K562 (cell line): Measurements from ENCODE around the gene DNAJC8. TPM values are rescaled to one million over a fixed set of nuclear protein-coding genes. Genes with fewer than 3 reads are reported as not detected.
A peak's percentile ranks its signal among the peaks of the same experiment; 100 is the strongest.

Experiments used
- ATAC-seq: fragments of 200-7000 bp; cut with Tn5 transposase; 3 replicates; pipeline ENCODE4 v1.9.1; 2020; ENCODE audit warnings: moderate library complexity
- BruUV-seq: library from RNA; stranded (reverse); fragments of 400-500 nt; replicated peaks from 2 replicates; lab custom pipeline; 2021; lab: Mats Ljungman, UMichigan
- CTCF ChIA-PET: fragments of 300-600 bp; formaldehyde crosslinking; extraction: SDS; loops from one replicate; lab custom pipeline; 2021; ENCODE audit warnings: low intra/inter-chr PET ratio; lab: Yijun Ruan, JAX
- POLR2A ChIA-PET: fragments of 300-600, 350-650 bp; sonication (Branson Sonifier 250); formaldehyde crosslinking; extraction: SDS; loops from one replicate; lab custom pipeline; 2021; ENCODE audit warnings: antibody characterized with exemption, inconsistent platforms; lab: Yijun Ruan, JAX
- DNase-seq, 4 experiments: peaks; one replicate each; pipeline versions ENCODE4 v3.0.0 to v3.0.0-alpha.2; 2011 to 2018; ENCODE audit warnings: low spot score in 3 of 4, mixed read lengths in 3 of 4; ENCODE audit errors: extremely low read depth in 1 of 4
- FAIRE-seq: peaks from 2 replicates; lab custom pipeline; 2011; peaks lifted over from hg19 to GRCh38; lab: Jason Lieb, UNC
- H2AFZ ChIP-seq: 2 replicates; pipeline ENCODE4 v1.6.0; 2011; ENCODE audit warnings: low read depth, low read length, control low read depth, inconsistent platforms
- H3K27ac ChIP-seq: fragments of 200-600 bp; 3 replicates; pipeline ENCODE4 v1.8.0; 2011; ENCODE audit warnings: low read depth, mild to moderate bottlenecking, control low read depth, inconsistent platforms, low read length, moderate library complexity, mixed read lengths; ENCODE audit errors: extremely low read depth
- H3K27me3 ChIP-seq, 2 experiments: fragments of 300-600 bp in 1 of 2; 2 replicates in 1 of 2; 3 replicates in 1 of 2; pipeline versions ENCODE4 v1.6.0 to v1.8.0; 2011; ENCODE audit warnings: inconsistent platforms in 2 of 2, low read length in 2 of 2, mild to moderate bottlenecking in 1 of 2, mixed read lengths in 1 of 2, moderate library complexity in 1 of 2; ENCODE audit not compliant: control insufficient read depth in 2 of 2, insufficient read depth in 2 of 2
- H3K36me3 ChIP-seq: fragments of 300-600 bp; 3 replicates; pipeline ENCODE4 v1.8.0; 2011; ENCODE audit warnings: mild to moderate bottlenecking, low read length, inconsistent platforms; ENCODE audit not compliant: control insufficient read depth, insufficient read depth
- H3K4me1 ChIP-seq, 2 experiments: fragments of 200-600 bp in 1 of 2; replicated peaks in 1 of 2; 2 replicates in 1 of 2; 3 replicates in 1 of 2; pipeline versions ENCODE4 v1.5.1 to v1.8.0; 2011; ENCODE audit warnings: inconsistent platforms in 2 of 2, low read length in 2 of 2, mild to moderate bottlenecking in 1 of 2, mixed read lengths in 1 of 2, moderate library complexity in 1 of 2; ENCODE audit not compliant: control insufficient read depth in 2 of 2, insufficient read depth in 2 of 2
- H3K4me2 ChIP-seq: 2 replicates; pipeline ENCODE4 v1.6.1; 2011; ENCODE audit warnings: low read length, control low read depth, inconsistent platforms, mixed read lengths; ENCODE audit not compliant: insufficient read depth
- H3K4me3 ChIP-seq: fragments of 200-600 bp; sonication (generic), shearing (Covaris generic); 2 replicates; pipeline ENCODE4 v1.5.1; 2016; ENCODE audit warnings: control low read depth, inconsistent platforms
- H3K79me2 ChIP-seq: fragments of 200-600 bp; 3 replicates; pipeline ENCODE4 v1.8.0; 2011; ENCODE audit warnings: low read length, inconsistent platforms; ENCODE audit not compliant: control insufficient read depth, insufficient read depth
- H3K9ac ChIP-seq, 2 experiments: 2 replicates each; pipeline versions ENCODE4 v1.6.0 to v1.6.1; 2011; ENCODE audit warnings: low read depth in 2 of 2, low read length in 2 of 2, control low read depth in 1 of 2, inconsistent platforms in 1 of 2, mild to moderate bottlenecking in 1 of 2, mixed read lengths in 1 of 2; ENCODE audit not compliant: insufficient read depth in 1 of 2
- H3K9me1 ChIP-seq: one replicate; pipeline ENCODE4 v1.6.0; 2011; ENCODE audit warnings: inconsistent platforms, mild to moderate bottlenecking, low read length, moderate library complexity; ENCODE audit not compliant: control insufficient read depth, insufficient read depth
- H3K9me3 ChIP-seq: replicated peaks from 2 replicates; pipeline ENCODE4 v1.5.1; 2011; ENCODE audit warnings: low read depth, low read length, inconsistent platforms; ENCODE audit not compliant: control insufficient read depth, insufficient read depth
- H4K20me1 ChIP-seq: replicated peaks from 2 replicates; pipeline ENCODE4 v1.6.1; 2011; ENCODE audit warnings: low read length, inconsistent platforms, mixed read lengths; ENCODE audit not compliant: control insufficient read depth, insufficient read depth
- ADNP ChIP-seq: fragments of 200-800 bp; sonication (Bioruptor generic); IDR thresholded peaks from 2 replicates; pipeline ENCODE4 v1.6.1; 2016; ENCODE audit warnings: missing genetic modification characterization, missing compliant biosample characterization
- BCOR ChIP-seq: fragments of 450-650 bp; IDR thresholded peaks from 2 replicates; pipeline ENCODE4 v1.6.1; 2016
- CEBPB ChIP-seq: fragments of 450-650 bp; IDR thresholded peaks from 2 replicates; pipeline ENCODE4 v1.6.1; 2016; ENCODE audit warnings: missing genetic modification characterization, missing compliant biosample characterization
- CEBPG ChIP-seq, 3 experiments: fragments of 200-800 bp in 1 of 3; sonication (Bioruptor generic) in 1 of 3; sonication (generic) in 1 of 3; formaldehyde crosslinking in 1 of 3; IDR thresholded peaks in 2 of 3; conservative IDR thresholded peaks in 1 of 3; 2 replicates each; pipeline versions ENCODE4 v1.6.1 to v1.8.0; 2016 to 2022; ENCODE audit warnings: missing compliant biosample characterization in 2 of 3, missing genetic modification characterization in 2 of 3, mild to moderate bottlenecking in 1 of 3, missing genetic modification reagents in 1 of 3
- KDM1A ChIP-seq, 2 experiments: fragments of 450-650 bp; IDR thresholded peaks; 2 replicates each; pipeline ENCODE4 v1.6.1; 2016; ENCODE audit warnings: mild to moderate bottlenecking in 2 of 2
- MTA1 ChIP-seq: fragments of 450-650 bp; IDR thresholded peaks from 2 replicates; pipeline ENCODE4 v1.6.1; 2017; ENCODE audit warnings: borderline replicate concordance
- NFYB ChIP-seq: IDR thresholded peaks from 2 replicates; pipeline ENCODE4 v1.6.1; 2011; ENCODE audit warnings: mild to moderate bottlenecking, moderate library complexity; ENCODE audit not compliant: insufficient read length; ENCODE audit errors: extremely low read depth
- RCOR1 ChIP-seq, 2 experiments: IDR thresholded peaks; 2 replicates each; pipeline ENCODE4 v1.6.1; 2012; ENCODE audit warnings: low read depth in 2 of 2, low read length in 2 of 2, borderline replicate concordance in 1 of 2, improper control_type of control experiment in 1 of 2
- SAFB2 ChIP-seq: fragments of 200-400 bp; formaldehyde crosslinking; IDR thresholded peaks from 2 replicates; pipeline ENCODE4 v1.6.1; 2018; ENCODE audit warnings: borderline replicate concordance, low read length, low read depth, moderate library complexity; ENCODE audit not compliant: severe bottlenecking
- SNIP1 ChIP-seq: fragments of 450-650 bp; IDR thresholded peaks from 2 replicates; pipeline ENCODE4 v1.7.1; 2017; ENCODE audit warnings: low read depth, mild to moderate bottlenecking
- ZBTB8A ChIP-seq: fragments of 450-650 bp; IDR thresholded peaks from 2 replicates; pipeline ENCODE4 v1.6.1; 2018; ENCODE audit warnings: mild to moderate bottlenecking, moderate library complexity; ENCODE audit not compliant: partially characterized antibody
- ZNF121 ChIP-seq: sonication (generic); formaldehyde crosslinking; conservative IDR thresholded peaks from 2 replicates; pipeline ENCODE4 v1.8.0; 2022; ENCODE audit warnings: missing genetic modification reagents
- WGBS: fragments of 100-300 bp; shearing (Covaris generic); methylation state at CpG from one replicate; pipeline ENCODE4 v1.1.6; 2016; ENCODE audit warnings: low coverage, mixed read lengths; ENCODE audit not compliant: insufficient coverage; ENCODE audit errors: missing lambda C conversion rate; 5-methylcytosine and 5-hydroxymethylcytosine counted together
- in situ Hi-C: fragments of 300-500 bp; cut with MboI; formaldehyde crosslinking; loops from 4 replicates; pipeline ENCODE4 v1.15.0; 2018; ENCODE audit warnings: inconsistent platforms, mixed read lengths
- intact Hi-C: fragments of 100-400 bp; cut with micrococcal nuclease; formaldehyde crosslinking; loops from 2 replicates; pipeline ENCODE4 v1.14.2; 2022
- polyA plus RNA-seq, 8 experiments: library from polyadenylated mRNA; depleted of rRNA in 4 of 8; stranded (reverse) in 5 of 8; unstranded in 3 of 8; fragments of >200 nt; fragmentation: Nextera tagmentation in 2 of 8; fragmentation: Illumina TruSeq in 1 of 8; extraction: Ambion mirVana in 2 of 8; extraction: Trizol in 1 of 8; gene quantifications; 2 replicates each; pipeline versions ENCODE4 v1.2.1 to v1.2.3, GENCODE V29; 2011 to 2014; ENCODE audit warnings: inconsistent platforms in 1 of 8, missing spikeins in 1 of 8
- total RNA-seq, 7 experiments: library from RNA; depleted of rRNA in 6 of 7; stranded (reverse); fragments of >200 nt in 6 of 7; fragmentation: Illumina TruSeq in 2 of 7; extraction: Trizol in 2 of 7; gene quantifications; 2 replicates each; pipeline versions ENCODE4 v1.2.1 to v1.2.3, GENCODE V29; 2011 to 2021; ENCODE audit warnings: low replicate concordance in 1 of 7
- TF ChIP-seq, protein P1 (sequence below): sonication (generic); formaldehyde crosslinking; IDR thresholded peaks from 2 replicates; pipeline ENCODE4 v1.5.0; 2020; ENCODE audit warnings: missing genetic modification reagents
- TF ChIP-seq, protein P2 (sequence below): sonication (generic); formaldehyde crosslinking; IDR thresholded peaks from 2 replicates; pipeline ENCODE4 v1.8.1; 2023; ENCODE audit warnings: mild to moderate bottlenecking, missing genetic modification reagents

Gene DNAJC8
- total and polyA plus RNA-seq, 9 of the 15 experiments (the other 6 are each of a cell fraction or from before 2014, with no cell fraction given): 143 to 508 (median 209) TPM

DNA sequence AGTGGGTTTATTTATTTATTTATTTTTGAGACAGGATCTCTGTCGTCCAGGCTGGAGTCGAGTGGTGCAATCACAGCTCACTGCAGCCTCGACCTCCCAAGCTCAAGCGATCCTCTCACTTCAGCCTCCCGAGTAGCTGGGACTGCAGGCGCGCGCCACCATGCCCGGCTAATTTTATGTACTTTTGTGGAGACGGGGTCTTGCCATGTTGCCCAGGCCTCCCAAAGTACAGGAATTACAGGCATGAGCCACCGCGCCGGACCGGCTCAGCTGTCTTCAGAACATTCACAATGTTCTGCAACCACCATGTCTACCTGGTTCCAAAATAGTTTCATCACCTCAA, 406 bp upstream of the DNAJC8 start:
- POLR2A ChIA-PET: interaction anchor here (0.6 to 2.0 kb wide), 6 partner anchors 16 to 1375 kb away, joined by 3 to 8 read pairs (median 4); partner anchors contain the start of gene MED18
- Histone ChIP-seq H3K9me1 (peaks cover 3% of the 10 kb centered on the region), H3K4me3 (peak overlapping the region; percentile 97; the same call in 1 of the 2 replicates), H3K4me2 (peak overlapping the region; percentile 100), H3K79me2 (peaks cover 74% of the 10 kb centered on the region), H4K20me1 (peaks cover 6% of the 10 kb centered on the region; the same call in 1 of the 2 replicates), H3K4me1 (peaks cover 18 to 33% of the 10 kb centered on the region in 2 experiments), H3K9me3 (no peaks in the 10 kb centered on the region), H3K27me3 (no peaks in the 10 kb centered on the region), H2AFZ (peak overlapping the region; percentile 81), H3K36me3 (peaks cover 42% of the 10 kb centered on the region), H3K27ac (peak overlapping the region; percentile 93), H3K9ac (peak overlapping the region; percentile 47 to 98; a peak in 2 of 4 replicates)
- in situ Hi-C loops (no loop called here), intact Hi-C loops (loop anchor here (10.0 kb wide), 1 partner anchor 412 kb away; the partner anchor contains the start of genes RNU11 and TAF12)
- ATAC-seq: no peak
- FAIRE-seq: no peak
- CTCF ChIA-PET: interaction anchor here (0.6 kb wide), 1 partner anchor 238 kb away, joined by 3 read pairs; no protein-coding TSS in a partner anchor
- WGBS: 52% methylated on average over 14 of the region's 14 CpGs
- DNase-seq: no peak
- TF ChIP-seq CEBPG (CRISPR knock-in tag; IDR thresholded peaks at IDR 0.05) (no peak), CEBPG (tag; conservative IDR thresholded peaks at IDR 0.05 in 1 of 2, IDR thresholded peaks at IDR 0.05 in 1 of 2) (0 out of 4 replicates have a peak, but pooled peaks of 1 of the 2 experiments have one; percentile 15), BCOR (peak; percentile 86), MTA1 (0 out of 2 replicates have a peak, but pooled peaks have one; percentile 25), ZBTB8A (no peak), RCOR1 (IDR thresholded peaks at IDR 0.05; ENCODE audit: borderline replicate concordance in 1 of 2, low read depth in 2 of 2, low read length in 2 of 2) (peak in 1 of 2 experiments; percentile 13; a peak in 1 of 4 replicates), NFYB (no peak), KDM1A (IDR thresholded peaks at IDR 0.05) (peak; percentile 22 to 50; a peak in 1 of 4 replicates), ZNF121 (CRISPR knock-in tag) (peak; percentile 31), CEBPB (peak; percentile 67), ADNP (tag) (0 out of 2 replicates have a peak, but pooled peaks have one; percentile 9), SNIP1 (no peak), SAFB2 (no peak)
- TF ChIP-seq, protein P1, sequence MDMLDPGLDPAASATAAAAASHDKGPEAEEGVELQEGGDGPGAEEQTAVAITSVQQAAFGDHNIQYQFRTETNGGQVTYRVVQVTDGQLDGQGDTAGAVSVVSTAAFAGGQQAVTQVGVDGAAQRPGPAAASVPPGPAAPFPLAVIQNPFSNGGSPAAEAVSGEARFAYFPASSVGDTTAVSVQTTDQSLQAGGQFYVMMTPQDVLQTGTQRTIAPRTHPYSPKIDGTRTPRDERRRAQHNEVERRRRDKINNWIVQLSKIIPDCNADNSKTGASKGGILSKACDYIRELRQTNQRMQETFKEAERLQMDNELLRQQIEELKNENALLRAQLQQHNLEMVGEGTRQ: no peak
- TF ChIP-seq, protein P2, sequence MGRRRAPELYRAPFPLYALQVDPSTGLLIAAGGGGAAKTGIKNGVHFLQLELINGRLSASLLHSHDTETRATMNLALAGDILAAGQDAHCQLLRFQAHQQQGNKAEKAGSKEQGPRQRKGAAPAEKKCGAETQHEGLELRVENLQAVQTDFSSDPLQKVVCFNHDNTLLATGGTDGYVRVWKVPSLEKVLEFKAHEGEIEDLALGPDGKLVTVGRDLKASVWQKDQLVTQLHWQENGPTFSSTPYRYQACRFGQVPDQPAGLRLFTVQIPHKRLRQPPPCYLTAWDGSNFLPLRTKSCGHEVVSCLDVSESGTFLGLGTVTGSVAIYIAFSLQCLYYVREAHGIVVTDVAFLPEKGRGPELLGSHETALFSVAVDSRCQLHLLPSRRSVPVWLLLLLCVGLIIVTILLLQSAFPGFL (CRISPR knock-in tag): no peak
- BruUV-seq: no TSS peak
